22Rv1 (cell line): ENCODE measurements around the gene MKLN1.

Experiments used
- CTCF ChIP-seq: fragments of 450-650 bp; IDR thresholded peaks from 2 replicates; pipeline ENCODE4 v1.5.1; 2017; ENCODE audit warnings: mild to moderate bottlenecking
- ZFX ChIP-seq: fragments of 450-650 bp; IDR thresholded peaks from 2 replicates; pipeline ENCODE4 v1.6.1; 2017; ENCODE audit warnings: antibody characterized with exemption, borderline replicate concordance

GRCh38 chr7:131409129-131409766, 81.6 kb downstream of the MKLN1 start:
- no peak for TF ChIP-seq CTCF
- no peak for TF ChIP-seq ZFX
